Motor neuron (in vitro differentiated cells): ENCODE results near the gene GABRR1. TPM values are rescaled to one million over a fixed set of nuclear protein-coding genes. Genes with fewer than 3 reads are reported as not detected.

Source experiments
- ATAC-seq, 8 experiments: fragments of 200-7000 bp; cut with Tn5 transposase; replicated peaks in 6 of 8; 2 replicates each; pipeline ENCODE4 v1.8.0; 2021; ENCODE audit warnings: mild to moderate bottlenecking in 8 of 8, moderate library complexity in 8 of 8
- H3K27ac ChIP-seq, 2 donors: fragments of 250-450 bp; sonication (Bioruptor Pico); 2 replicates each; pipeline ENCODE4 v1.9.0; 2021; ENCODE audit warnings: antibody characterized with exemption in 2 of 2, mild to moderate bottlenecking in 2 of 2, moderate library complexity in 1 of 2
- H3K4me1 ChIP-seq, 2 donors: fragments of 250-450 bp; sonication (Bioruptor Pico); replicated peaks in 1 of 2; 2 replicates each; pipeline ENCODE4 v1.6.1; 2021; ENCODE audit warnings: antibody characterized with exemption in 2 of 2, mild to moderate bottlenecking in 2 of 2, moderate library complexity in 1 of 2
- H3K4me3 ChIP-seq, 5 donors: fragments of 250-450 bp; sonication (Bioruptor Pico); 2 replicates each; pipeline ENCODE4 v1.9.0; 2021; ENCODE audit warnings: antibody characterized with exemption in 5 of 5, mild to moderate bottlenecking in 5 of 5, moderate library complexity in 4 of 5
- WGBS, 10 experiments: fragments of 450-650 bp; shearing (Covaris generic); methylation state at CpG; one replicate each; pipeline ENCODE4 v1.0.0; 2022; 5-methylcytosine and 5-hydroxymethylcytosine counted together
- in situ Hi-C, 9 experiments: fragments of 400-800 bp; cut with MboI; loops; one replicate each; pipeline ENCODE4 v1.15.0; 2021; ENCODE audit warnings: low sequenced_read_pairs in 9 of 9, low pct_unique_long_range_greater_than_20kb in 2 of 9; ENCODE audit not compliant: unreplicated experiment in 9 of 9
- total RNA-seq, 8 experiments: library from RNA; unstranded; fragments of 300-600 nt; gene quantifications; 2 replicates each; pipeline versions ENCODE4 v1.2.3 to v1.2.4, GENCODE V29; 2022

Gene GABRR1
- total RNA-seq, 8 experiments from 2014 or later, result 0.21 to 3.2 (median 1.5) TPM; not detected in 3

- ATAC-seq, result no peak
- H3K27ac ChIP-seq, result no peak overlapping the region
- in situ Hi-C loops, result no loop called here
- H3K4me1 ChIP-seq, result peaks cover 0 to 3% of the 10 kb centered on the region in 2 donors
- H3K4me3 ChIP-seq, result no peak overlapping the region
- WGBS, 10 experiments, result 0 to 100% (median 83%) methylated on average over 1 to 2 of the region's 2 CpGs; no CpG with 5 or more reads in 3 of the 10 experiments
Measured at GRCh38 chr6:89183294-89183693, 33.9 kb downstream of the GABRR1 start.

GRCh38 chr6:89180971-89181370 is 36.2 kb downstream of the GABRR1 start:
- no peak for ATAC-seq
- in situ Hi-C loops, result no loop called here
- H3K27ac ChIP-seq, result no peak overlapping the region
- 0 to 100% (median 84%) methylated on average over 1 of the region's 1 CpG; no CpG with 5 or more reads in 4 of the 10 experiments for WGBS, 10 experiments
- H3K4me1 ChIP-seq, result peaks cover 0 to 7% of the 10 kb centered on the region in 2 donors
- no peak overlapping the region for H3K4me3 ChIP-seq

GRCh38 chr6:89180112-89180511 is 37.0 kb downstream of the GABRR1 start:
- WGBS, 10 experiments, result 69 to 100% (median 96%) methylated on average over 1 to 7 of the region's 13 CpGs; no CpG with 5 or more reads in 5 of the 10 experiments
- no peak for ATAC-seq
- in situ Hi-C loops, result no loop called here
- no peak overlapping the region for H3K4me3 ChIP-seq
- H3K4me1 ChIP-seq, result peaks cover 0 to 7% of the 10 kb centered on the region in 2 donors
- H3K27ac ChIP-seq, result no peak overlapping the region

GRCh38 chr6:89173634-89174033 is 43.5 kb downstream of the GABRR1 start:
- no peak overlapping the region for H3K27ac ChIP-seq
- 58 to 100% (median 90%) methylated on average over 2 to 4 of the region's 4 CpGs; no CpG with 5 or more reads in 1 of the 10 experiments for WGBS, 10 experiments
- peaks cover 0 to 7% of the 10 kb centered on the region in 2 donors for H3K4me1 ChIP-seq
- ATAC-seq, result no peak
- H3K4me3 ChIP-seq, result no peak overlapping the region
- in situ Hi-C loops, result no loop called here

GRCh38 chr6:89172131-89172530 is 45.0 kb downstream of the GABRR1 start:
- no peaks in the 10 kb centered on the region for H3K4me1 ChIP-seq
- ATAC-seq, result no peak
- no peak overlapping the region for H3K27ac ChIP-seq
- H3K4me3 ChIP-seq, result no peak overlapping the region
- in situ Hi-C loops, result no loop called here
- WGBS, 10 experiments, result 3 to 100% (median 36%) methylated on average over 1 to 5 of the region's 6 CpGs; no CpG with 5 or more reads in 2 of the 10 experiments

GRCh38 chr6:89162047-89162371 is 55.1 kb downstream of the GABRR1 start:
- WGBS, 10 experiments, result 51 to 97% (median 88%) methylated on average over 3 to 4 of the region's 4 CpGs; no CpG with 5 or more reads in 1 of the 10 experiments
- ATAC-seq, result no peak
- Histone ChIP-seq H3K27ac (no peak overlapping the region), H3K4me3 (no peak overlapping the region), H3K4me1 (no peaks in the 10 kb centered on the region)
- in situ Hi-C loops, result no loop called here

GRCh38 chr6:89161326-89162046 is 55.7 kb downstream of the GABRR1 start:
- 20 to 100% (median 87%) methylated on average over 1 to 7 of the region's 7 CpGs for WGBS, 10 experiments
- Histone ChIP-seq H3K27ac (no peak overlapping the region), H3K4me3 (no peak overlapping the region), H3K4me1 (no peaks in the 10 kb centered on the region)
- ATAC-seq, result no peak
- in situ Hi-C loops, result no loop called here

GRCh38 chr6:89160331-89161092 is 56.6 kb downstream of the GABRR1 start:
- no peak overlapping the region for H3K4me3 ChIP-seq
- no peaks in the 10 kb centered on the region for H3K4me1 ChIP-seq
- WGBS, 10 experiments, result 82 to 100% (median 94%) methylated on average over 2 to 4 of the region's 4 CpGs
- no peak for ATAC-seq
- in situ Hi-C loops, result no loop called here
- H3K27ac ChIP-seq, result no peak overlapping the region

- no peak overlapping the region for H3K27ac ChIP-seq
- no peak for ATAC-seq
- in situ Hi-C loops, result no loop called here
- H3K4me1 ChIP-seq, result no peaks in the 10 kb centered on the region
- WGBS, 10 experiments, result 61 to 100% (median 93%) methylated on average over 1 of the region's 1 CpG; no CpG with 5 or more reads in 1 of the 10 experiments
- H3K4me3 ChIP-seq, result no peak overlapping the region
Measured at GRCh38 chr6:89154131-89154530, 63.0 kb downstream of the GABRR1 start.

GRCh38 chr6:89148016-89148750 is 69.0 kb downstream of the GABRR1 start:
- Histone ChIP-seq H3K4me3 (no peak overlapping the region), H3K4me1 (peaks cover 0 to 3% of the 10 kb centered on the region in 2 donors), H3K27ac (no peak overlapping the region)
- in situ Hi-C loops, result no loop called here
- ATAC-seq, result no peak
- whole genome bisulfite sequencing, 10 experiments, result 42 to 100% (median 94%) methylated on average over 1 to 16 of the region's 17 CpGs; no CpG with 5 or more reads in 1 of the 10 experiments

- WGBS, 10 experiments, result 1 to 72% (median 34%) methylated on average over 7 to 15 of the region's 26 CpGs
- in situ Hi-C loops, result no loop called here
- ATAC-seq, result peak in 3 of 8 experiments; percentile 5 to 9 (median 7)
Measured at GRCh38 chr6:89146718-89147700, 70.1 kb downstream of the GABRR1 start.

More at GRCh38 chr6:89146718-89147700, 70.1 kb downstream of the GABRR1 start:
- Histone ChIP-seq H3K27ac (peak overlapping the region in 1 of 2 donors; percentile 63), H3K4me3 (peak overlapping the region; percentile 41 to 67 (median 51)), H3K4me1 (peaks cover 0 to 3% of the 10 kb centered on the region in 2 donors)
